ENCODE results near the gene HBZ. TPM values are rescaled to one million over a fixed set of nuclear protein-coding genes. Genes with fewer than 3 reads are reported as not detected.

The HBZ gene
- total RNA-seq, 6 experiments from 2014 or later = not detected

DNA sequence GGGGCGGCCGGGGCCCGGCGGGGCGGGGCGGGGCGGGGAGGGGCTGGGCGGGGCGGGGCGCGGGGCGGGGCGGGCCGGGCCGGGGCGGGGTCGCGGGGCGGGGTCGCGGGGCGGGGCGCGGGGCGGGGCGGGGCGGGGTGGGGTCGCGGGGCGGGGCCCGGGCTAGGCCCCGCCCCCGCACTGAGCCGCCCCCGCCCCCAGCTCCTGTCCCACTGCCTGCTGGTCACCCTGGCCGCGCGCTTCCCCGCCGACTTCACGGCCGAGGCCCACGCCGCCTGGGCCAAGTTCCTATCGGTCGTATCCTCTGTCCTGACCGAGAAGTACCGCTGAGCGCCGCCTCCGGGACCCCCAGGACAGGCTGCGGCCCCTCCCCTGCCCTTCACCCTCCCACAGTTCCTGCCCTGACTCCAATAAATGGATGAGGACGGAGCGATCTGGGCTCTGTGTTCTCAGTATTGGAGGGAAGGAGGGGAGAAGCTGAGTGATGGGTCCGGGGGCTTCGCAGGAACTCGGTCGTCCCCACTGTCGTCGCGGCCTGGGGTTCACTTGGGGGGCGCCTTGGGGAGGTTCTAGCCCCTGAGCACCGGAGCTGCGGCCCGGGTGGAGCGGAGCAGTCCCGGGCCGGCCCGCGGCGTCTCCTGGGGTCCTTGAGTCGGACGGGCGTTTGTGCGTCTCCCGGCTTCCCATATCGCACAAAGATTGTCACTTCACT, 12.5 kb downstream of the HBZ start:
- peaks cover 22% of the 10 kb centered on the region for H3K27me3 Mint-ChIP-seq (ENCODE audit: insufficient read depth)
- TF ChIP-seq CTCF (IDR thresholded peaks at IDR 0.05) = no peak
- DNase-seq = no peak
- no peaks in the 10 kb centered on the region for H3K9me3 Mint-ChIP-seq
- peaks cover 3% of the 10 kb centered on the region; the same call in 1 of the 2 replicates for H3K4me1 Mint-ChIP-seq (ENCODE audit: low read depth)
- no peak overlapping the region for H3K27ac Mint-ChIP-seq
- H3K36me3 Mint-ChIP-seq (ENCODE audit: low read depth) = no peaks in the 10 kb centered on the region
- H3K4me3 Mint-ChIP-seq = no peak overlapping the region

- Mint-ChIP-seq H3K4me1 (ENCODE audit: low read depth) (peaks cover 5% of the 10 kb centered on the region; the same call in 1 of the 2 replicates), H3K4me3 (no peak within 1 kb of the TSS), H3K9me3 (no peaks in the 10 kb centered on the region), H3K27ac (no peak within 1 kb of the TSS), H3K36me3 (ENCODE audit: low read depth) (no peaks in the 10 kb centered on the region), H3K27me3 (ENCODE audit: insufficient read depth) (peaks cover 25% of the 10 kb centered on the region)
- no peak for DNase-seq
- no peak for TF ChIP-seq CTCF (IDR thresholded peaks at IDR 0.05)
These were observed 13.3 kb downstream of the HBZ start, which contains the start of gene HBM for GRCh38 chr16:165539-166374. Gene HBM (plus strand): TSS chr16:165978. CDS start chr16:165998, 20 bp downstream.

- no peak overlapping the region for H3K4me3 Mint-ChIP-seq
- peaks cover 5% of the 10 kb centered on the region; the same call in 1 of the 2 replicates for H3K4me1 Mint-ChIP-seq (ENCODE audit: low read depth)
- no peak overlapping the region for H3K27ac Mint-ChIP-seq
- no peak for TF ChIP-seq CTCF (IDR thresholded peaks at IDR 0.05)
- no peaks in the 10 kb centered on the region for H3K9me3 Mint-ChIP-seq
- peaks cover 25% of the 10 kb centered on the region for H3K27me3 Mint-ChIP-seq (ENCODE audit: insufficient read depth)
- DNase-seq = no peak
- no peaks in the 10 kb centered on the region for H3K36me3 Mint-ChIP-seq (ENCODE audit: low read depth)
These were observed 14.1 kb downstream of the HBZ start for GRCh38 chr16:166375-167121.

DNA sequence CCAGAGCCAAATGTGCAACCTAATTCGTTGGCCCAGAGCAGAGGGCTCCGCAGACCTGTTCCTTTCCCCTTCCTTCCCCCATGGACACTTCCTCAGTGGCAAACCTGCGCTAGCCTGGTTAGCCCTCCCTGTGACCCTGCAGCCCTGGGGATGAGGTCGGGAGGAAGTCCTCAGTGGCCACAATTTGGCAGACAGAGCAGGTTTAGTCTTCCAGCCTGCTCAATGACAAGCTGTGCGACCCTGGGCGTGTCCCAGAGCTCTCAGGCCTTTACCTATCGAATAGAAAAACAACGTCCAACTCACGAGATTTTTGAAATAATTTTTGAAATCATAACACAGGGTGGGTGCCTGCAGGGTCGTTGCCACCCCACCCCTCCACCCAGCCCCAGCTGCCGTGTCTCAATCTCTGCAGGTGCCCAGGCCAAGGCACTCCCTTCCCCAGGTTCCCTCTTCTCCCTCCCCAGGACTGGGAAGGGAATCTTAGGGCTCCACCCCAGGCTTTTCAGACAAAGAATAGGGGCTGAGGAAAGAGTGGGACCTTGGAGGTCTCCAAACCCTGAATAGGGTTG, 14.8 kb downstream of the HBZ start:
- TF ChIP-seq CTCF (IDR thresholded peaks at IDR 0.05) = no peak
- no peak for DNase-seq
- H3K4me1 Mint-ChIP-seq (ENCODE audit: low read depth) = peaks cover 5% of the 10 kb centered on the region; the same call in 1 of the 2 replicates
- H3K4me3 Mint-ChIP-seq = no peak overlapping the region
- H3K27me3 Mint-ChIP-seq (ENCODE audit: insufficient read depth) = peaks cover 28% of the 10 kb centered on the region
- H3K36me3 Mint-ChIP-seq (ENCODE audit: low read depth) = no peaks in the 10 kb centered on the region
- H3K9me3 Mint-ChIP-seq = no peaks in the 10 kb centered on the region
- no peak overlapping the region for H3K27ac Mint-ChIP-seq

DNA sequence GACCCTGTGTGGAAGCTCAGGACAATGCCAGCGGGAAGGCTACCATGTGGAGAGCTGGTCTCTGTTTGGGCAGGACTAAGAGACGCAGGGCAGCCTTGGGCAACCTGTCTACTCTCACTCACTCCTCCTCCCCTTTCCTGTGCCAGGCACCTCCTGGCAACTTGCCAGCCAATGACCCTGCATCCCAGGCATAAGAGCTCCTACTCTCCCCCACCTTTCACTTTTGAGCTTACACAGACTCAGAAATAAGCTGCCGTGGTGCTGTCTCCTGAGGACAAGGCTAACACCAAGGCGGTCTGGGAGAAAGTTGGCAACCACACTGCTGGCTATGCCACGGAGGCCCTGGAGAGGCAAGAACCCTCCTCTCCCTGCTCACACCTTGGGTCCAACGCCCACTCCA, 16.0 kb downstream of the HBZ start:
- no peak for TF ChIP-seq CTCF (IDR thresholded peaks at IDR 0.05)
- H3K27ac Mint-ChIP-seq = no peak overlapping the region

More for the DNA sequence above, 16.0 kb downstream of the HBZ start:
- no peak for DNase-seq
- Mint-ChIP-seq H3K9me3 (no peaks in the 10 kb centered on the region), H3K4me1 (ENCODE audit: low read depth) (peaks cover 5% of the 10 kb centered on the region; the same call in 1 of the 2 replicates), H3K27me3 (ENCODE audit: insufficient read depth) (peaks cover 28% of the 10 kb centered on the region), H3K36me3 (ENCODE audit: low read depth) (no peaks in the 10 kb centered on the region), H3K4me3 (no peak overlapping the region)

All from HFFc6 (cell line).